Measurements from ENCODE around the gene IGFLR1.
A peak's percentile ranks its signal among the peaks of the same experiment; 100 is the strongest.

- no peak for TF ChIP-seq CTCF (conservative IDR thresholded peaks at IDR 0.05; ENCODE audit: low read depth, low read length)
- peak; percentile 88; the same call in 1 of the 2 replicates for TF ChIP-seq MXI1 (IDR thresholded peaks at IDR 0.05; ENCODE audit: borderline replicate concordance, low read depth, low read length)
- TF ChIP-seq POLR2A (IDR thresholded peaks at IDR 0.05; ENCODE audit: low read depth, low read length) = peak; percentile 1; the same call in 1 of the 2 replicates
- no peak for TF ChIP-seq RCOR1 (IDR thresholded peaks at IDR 0.05; ENCODE audit: insufficient replicate concordance, low read length)
- no peak for TF ChIP-seq CEBPB (IDR thresholded peaks at IDR 0.05; ENCODE audit: low read depth, low read length)
Observed at GRCh38 chr19:35755550-35756376, 13.5 kb upstream of the IGFLR1 start.
